GM13976 (cell line): ENCODE results near the gene ITGA8.

Experiments
- DNase-seq: peaks from one replicate; pipeline ENCODE4 v3.0.0; 2012; ENCODE audit warnings: low spot score
- CTCF ChIP-seq: IDR thresholded peaks from 2 replicates; pipeline ENCODE4 v1.5.1; 2012; ENCODE audit warnings: borderline replicate concordance, mild to moderate bottlenecking; ENCODE audit not compliant: insufficient read depth; ENCODE audit errors: extremely low read depth, missing control alignments, control extremely low read depth
- in situ Hi-C: fragments of 300-500 bp; cut with MboI; formaldehyde crosslinking; loops from one replicate; pipeline ENCODE4 v1.12.0; 2022; ENCODE audit warnings: low sequenced_read_pairs, mixed read lengths, inconsistent platforms; ENCODE audit not compliant: unreplicated experiment

The ITGA8 gene

GRCh38 chr10:15715619-15716227 lies 4.0 kb downstream of the ITGA8 start:
- DNase-seq: no peak
- TF ChIP-seq CTCF: no peak
- in situ Hi-C loops: no loop called here

- DNase-seq: no peak
- no peak for TF ChIP-seq CTCF
- in situ Hi-C loops: no loop called here
Observed at GRCh38 chr10:15714847-15715246, 4.9 kb downstream of the ITGA8 start.

- in situ Hi-C loops: no loop called here
- TF ChIP-seq CTCF: no peak
- DNase-seq: no peak
Observed at GRCh38 chr10:15712883-15713282, 6.8 kb downstream of the ITGA8 start.

- no peak for DNase-seq
- TF ChIP-seq CTCF: no peak
- in situ Hi-C loops: no loop called here
Observed at GRCh38 chr10:15710455-15710854, 9.3 kb downstream of the ITGA8 start.

GRCh38 chr10:15705298-15705697 lies 14.4 kb downstream of the ITGA8 start:
- in situ Hi-C loops: no loop called here
- TF ChIP-seq CTCF: no peak
- no peak for DNase-seq

- DNase-seq: no peak
- TF ChIP-seq CTCF: no peak
- in situ Hi-C loops: no loop called here
Observed at GRCh38 chr10:15704581-15704968, 15.1 kb downstream of the ITGA8 start.
